Keratinocyte (primary cell): ENCODE measurements around the gene PIK3AP1. TPM values are rescaled to one million over a fixed set of nuclear protein-coding genes. Genes with fewer than 3 reads are reported as not detected.

Source experiments
- DNase-seq: peaks from one replicate; pipeline ENCODE4 v3.0.0-alpha.2; 2011; ENCODE audit warnings: low read depth, missing footprints, low spot score
- FAIRE-seq: peaks from 2 replicates; lab custom pipeline; 2011; peaks lifted over from hg19 to GRCh38; lab: Jason Lieb, UNC
- H2AFZ ChIP-seq: 2 replicates; pipeline ENCODE4 v1.6.0; 2012; ENCODE audit warnings: low read length, control low read depth, inconsistent platforms; ENCODE audit not compliant: control insufficient read depth
- H3K27ac ChIP-seq: 2 replicates; pipeline ENCODE4 v1.5.1; 2011; ENCODE audit warnings: low read length; ENCODE audit not compliant: control insufficient read depth, insufficient read depth
- H3K27me3 ChIP-seq: 3 replicates; pipeline ENCODE4 v1.6.0; 2011; ENCODE audit warnings: low read length; ENCODE audit not compliant: control insufficient read depth, insufficient read depth; ENCODE audit errors: extremely low read depth
- H3K36me3 ChIP-seq, 2 experiments: 2 replicates in 1 of 2; 3 replicates in 1 of 2; pipeline ENCODE4 v1.5.1; 2011; ENCODE audit warnings: low read length in 2 of 2, mild to moderate bottlenecking in 1 of 2; ENCODE audit not compliant: control insufficient read depth in 2 of 2, insufficient read depth in 2 of 2; ENCODE audit errors: extremely low read depth in 1 of 2
- H3K4me1 ChIP-seq: 3 replicates; pipeline ENCODE4 v1.5.1; 2011; ENCODE audit warnings: low read length; ENCODE audit not compliant: control insufficient read depth, insufficient read depth; ENCODE audit errors: extremely low read depth
- H3K4me2 ChIP-seq: 3 replicates; pipeline ENCODE4 v1.6.0; 2011; ENCODE audit warnings: low read depth, low read length; ENCODE audit not compliant: control insufficient read depth, insufficient read depth; ENCODE audit errors: extremely low read depth
- H3K4me3 ChIP-seq, 3 experiments: fragments of 200-600 bp in 1 of 3; sonication (generic) in 1 of 3; 2 replicates in 2 of 3; 3 replicates in 1 of 3; pipeline ENCODE4 v1.5.1; 2011 to 2016; ENCODE audit warnings: low read length in 3 of 3, mild to moderate bottlenecking in 3 of 3, control low read depth in 2 of 3, inconsistent platforms in 1 of 3, low read depth in 1 of 3, mixed read lengths in 1 of 3, mixed run types in 1 of 3, moderate library complexity in 1 of 3; ENCODE audit not compliant: control insufficient read depth in 2 of 3, insufficient read depth in 2 of 3; ENCODE audit errors: extremely low read depth in 1 of 3
- H3K79me2 ChIP-seq: 2 replicates; pipeline ENCODE4 v1.6.0; 2012; ENCODE audit warnings: low read length; ENCODE audit not compliant: control insufficient read depth, insufficient read depth
- H3K9ac ChIP-seq: 3 replicates; pipeline ENCODE4 v1.6.0; 2011; ENCODE audit warnings: low read length; ENCODE audit not compliant: control insufficient read depth, insufficient read depth; ENCODE audit errors: extremely low read depth
- H3K9me1 ChIP-seq: 3 replicates; pipeline ENCODE4 v1.6.0; 2011; ENCODE audit warnings: low read length; ENCODE audit not compliant: control insufficient read depth, insufficient read depth; ENCODE audit errors: extremely low read depth
- H3K9me3 ChIP-seq: 2 replicates; pipeline ENCODE4 v1.5.1; 2012; ENCODE audit warnings: low read depth, low read length; ENCODE audit not compliant: control insufficient read depth
- H4K20me1 ChIP-seq: 3 replicates; pipeline ENCODE4 v1.6.0; 2011; ENCODE audit warnings: low read length; ENCODE audit not compliant: control insufficient read depth, insufficient read depth; ENCODE audit errors: extremely low read depth
- CTCF ChIP-seq, 3 experiments: IDR thresholded peaks in 1 of 3; conservative IDR thresholded peaks in 1 of 3; optimal IDR thresholded peaks in 1 of 3; 2 replicates in 2 of 3; 3 replicates in 1 of 3; pipeline versions ENCODE3 to v1.5.1; 2011; ENCODE audit warnings: low read length in 3 of 3, mild to moderate bottlenecking in 3 of 3, moderate library complexity in 2 of 3, control low read depth in 1 of 3, inconsistent platforms in 1 of 3; ENCODE audit not compliant: insufficient read depth in 2 of 3; ENCODE audit errors: extremely low read depth in 1 of 3
- EZH2 ChIP-seq: IDR thresholded peaks from one replicate; pipeline ENCODE4 v1.6.1; 2012; ENCODE audit warnings: inconsistent platforms, mild to moderate bottlenecking, low read length, moderate library complexity
- dilution Hi-C: fragments of 300-500 bp; cut with MboI; formaldehyde crosslinking; loops from one replicate; pipeline ENCODE4 v1.7.0; 2020; ENCODE audit warnings: low sequenced_read_pairs; ENCODE audit not compliant: extremely low pct_ligation_motif_present
- polyA plus RNA-seq, 5 experiments: library from polyadenylated mRNA; depleted of rRNA in 3 of 5; stranded (reverse) in 3 of 5; stranded (forward) in 1 of 5; unstranded in 1 of 5; fragments of >200 nt; gene quantifications; 1 replicate in 1 of 5; 2 replicates in 3 of 5; 3 replicates in 1 of 5; pipeline versions ENCODE4 v1.2.1 to v1.2.3, GENCODE V29; 2011 to 2012; ENCODE audit warnings: missing spikeins in 2 of 5, low read depth in 1 of 5, low replicate concordance in 1 of 5

Gene PIK3AP1
- polyA plus RNA-seq, 1 donor (not counting 4 experiments of a cell fraction or from before 2014, with no cell fraction given): not detected

- Histone ChIP-seq H3K4me1 (no peaks in the 10 kb centered on the region), H4K20me1 (no peaks in the 10 kb centered on the region), H3K4me2 (no peak overlapping the region), H3K27ac (no peak overlapping the region), H3K27me3 (peaks cover 20% of the 10 kb centered on the region), H3K9me3 (no peaks in the 10 kb centered on the region), H3K9ac (no peak overlapping the region), H2AFZ (no peak overlapping the region), H3K4me3 (no peak overlapping the region), H3K79me2 (no peaks in the 10 kb centered on the region), H3K36me3 (no peaks in the 10 kb centered on the region), H3K9me1 (no peaks in the 10 kb centered on the region)
- dilution Hi-C loops: no loop called here
- DNase-seq (no peak), FAIRE-seq (no peak)
- TF ChIP-seq CTCF (optimal IDR thresholded peaks at IDR 0.05 in 1 of 3, IDR thresholded peaks at IDR 0.05 in 1 of 3, conservative IDR thresholded peaks at IDR 0.05 in 1 of 3; ENCODE audit: extremely low read depth in 1 of 3, insufficient read depth in 2 of 3, low read length in 3 of 3): no peak
- TF ChIP-seq EZH2: no peak
Measured at GRCh38 chr10:96718304-96718990, 1.9 kb downstream of the PIK3AP1 start.

DNA sequence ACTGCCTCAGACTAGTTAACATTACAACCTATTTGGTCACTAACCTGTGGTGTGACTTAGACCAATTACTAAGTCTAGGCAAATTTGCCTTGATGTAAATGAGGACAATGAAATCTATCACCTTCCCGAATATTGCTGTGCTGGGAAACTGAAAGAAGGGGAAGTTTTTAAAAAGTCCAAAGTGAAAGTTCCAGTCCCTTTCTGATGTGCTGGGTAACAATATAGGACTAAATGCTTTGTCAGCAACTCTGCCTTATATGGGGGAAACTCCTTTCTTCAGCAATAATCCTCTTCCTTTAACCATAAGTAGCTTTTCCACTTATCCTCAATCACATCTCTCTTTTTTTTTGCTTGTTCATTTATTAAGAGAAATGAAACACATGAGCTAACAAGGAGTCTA lies 3.9 kb downstream of the PIK3AP1 start:
- Histone ChIP-seq H3K4me2 (no peak overlapping the region), H3K4me1 (no peaks in the 10 kb centered on the region), H3K4me3 (no peak overlapping the region), H3K9me1 (no peaks in the 10 kb centered on the region), H4K20me1 (no peaks in the 10 kb centered on the region), H2AFZ (no peak overlapping the region), H3K27ac (no peak overlapping the region), H3K79me2 (no peaks in the 10 kb centered on the region), H3K27me3 (peaks cover 19% of the 10 kb centered on the region), H3K36me3 (no peaks in the 10 kb centered on the region), H3K9ac (no peak overlapping the region), H3K9me3 (no peaks in the 10 kb centered on the region)
- TF ChIP-seq CTCF (optimal IDR thresholded peaks at IDR 0.05 in 1 of 3, IDR thresholded peaks at IDR 0.05 in 1 of 3, conservative IDR thresholded peaks at IDR 0.05 in 1 of 3; ENCODE audit: extremely low read depth in 1 of 3, insufficient read depth in 2 of 3, low read length in 3 of 3): no peak
- TF ChIP-seq EZH2: no peak
- dilution Hi-C loops: no loop called here
- DNase-seq (no peak), FAIRE-seq (no peak)
